Measurements from ENCODE around the gene GASK1A. TPM values are rescaled to one million over a fixed set of nuclear protein-coding genes. Genes with fewer than 3 reads are reported as not detected.

Gene GASK1A
- total RNA-seq, 1 donor from 2014 or later = 25.8 TPM

DNA sequence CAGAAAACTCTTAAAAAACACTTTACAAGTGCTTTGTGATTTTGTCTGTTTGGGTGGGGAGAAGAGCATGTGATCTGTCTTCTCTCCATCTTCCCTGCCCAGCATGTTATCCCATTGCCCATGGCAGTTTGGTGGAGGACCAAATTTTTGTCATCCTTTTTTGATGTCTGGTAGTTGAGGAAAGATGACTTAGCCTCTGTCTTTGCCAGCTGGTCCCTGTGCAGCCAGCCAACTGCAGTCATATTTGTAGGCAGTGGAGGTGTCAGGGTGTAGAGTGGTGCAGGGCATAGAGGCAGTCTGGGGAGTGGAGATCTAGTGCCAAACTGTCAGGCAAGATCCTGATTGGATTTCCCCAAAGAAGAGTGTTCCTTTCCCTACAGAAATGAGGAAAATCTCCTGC lies 40.7 kb downstream of the GASK1A start:
- Histone ChIP-seq H3K27ac (no peak overlapping the region), H3K9me3 (no peaks in the 10 kb centered on the region), H3K4me1 (no peaks in the 10 kb centered on the region), H3K4me3 (no peak overlapping the region), H3K36me3 (no peaks in the 10 kb centered on the region), H3K27me3 (no peaks in the 10 kb centered on the region)
- TF ChIP-seq, protein P1, sequence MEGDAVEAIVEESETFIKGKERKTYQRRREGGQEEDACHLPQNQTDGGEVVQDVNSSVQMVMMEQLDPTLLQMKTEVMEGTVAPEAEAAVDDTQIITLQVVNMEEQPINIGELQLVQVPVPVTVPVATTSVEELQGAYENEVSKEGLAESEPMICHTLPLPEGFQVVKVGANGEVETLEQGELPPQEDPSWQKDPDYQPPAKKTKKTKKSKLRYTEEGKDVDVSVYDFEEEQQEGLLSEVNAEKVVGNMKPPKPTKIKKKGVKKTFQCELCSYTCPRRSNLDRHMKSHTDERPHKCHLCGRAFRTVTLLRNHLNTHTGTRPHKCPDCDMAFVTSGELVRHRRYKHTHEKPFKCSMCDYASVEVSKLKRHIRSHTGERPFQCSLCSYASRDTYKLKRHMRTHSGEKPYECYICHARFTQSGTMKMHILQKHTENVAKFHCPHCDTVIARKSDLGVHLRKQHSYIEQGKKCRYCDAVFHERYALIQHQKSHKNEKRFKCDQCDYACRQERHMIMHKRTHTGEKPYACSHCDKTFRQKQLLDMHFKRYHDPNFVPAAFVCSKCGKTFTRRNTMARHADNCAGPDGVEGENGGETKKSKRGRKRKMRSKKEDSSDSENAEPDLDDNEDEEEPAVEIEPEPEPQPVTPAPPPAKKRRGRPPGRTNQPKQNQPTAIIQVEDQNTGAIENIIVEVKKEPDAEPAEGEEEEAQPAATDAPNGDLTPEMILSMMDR (IDR thresholded peaks at IDR 0.05) = no peak
- peak in 1 of 2 donors; percentile 19 for DNase-seq (ENCODE audit: low spot score in 2 of 2)
- intact Hi-C loops (cut with DNase I) = no loop called here

DNA sequence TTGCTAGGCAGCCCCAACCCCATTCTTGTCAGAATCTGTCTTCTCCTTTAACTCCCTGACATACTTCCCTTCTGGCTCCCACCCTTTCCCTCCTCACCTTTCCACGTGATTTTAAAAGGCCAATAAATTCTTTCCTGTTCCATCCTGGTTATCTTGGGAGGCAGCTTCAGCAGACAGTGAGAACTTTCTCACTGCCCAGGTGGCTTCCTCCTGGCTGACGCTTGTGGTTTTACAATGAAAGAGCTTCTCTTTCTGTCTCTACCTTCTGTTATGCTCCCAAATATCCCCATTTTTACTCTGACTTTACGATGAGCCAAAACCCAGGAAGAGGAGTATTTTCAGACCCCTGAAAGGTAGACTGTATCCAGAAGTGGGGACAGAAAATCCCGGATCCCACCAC lies 42.1 kb downstream of the GASK1A start:
- Histone ChIP-seq H3K4me1 (no peaks in the 10 kb centered on the region), H3K27me3 (no peaks in the 10 kb centered on the region), H3K27ac (no peak overlapping the region), H3K9me3 (no peaks in the 10 kb centered on the region), H3K36me3 (no peaks in the 10 kb centered on the region), H3K4me3 (no peak overlapping the region)
- intact Hi-C loops (cut with DNase I) = no loop called here
- no peak for DNase-seq (ENCODE audit: low spot score in 2 of 2)
- TF ChIP-seq, protein P1 (IDR thresholded peaks at IDR 0.05) = no peak

DNA sequence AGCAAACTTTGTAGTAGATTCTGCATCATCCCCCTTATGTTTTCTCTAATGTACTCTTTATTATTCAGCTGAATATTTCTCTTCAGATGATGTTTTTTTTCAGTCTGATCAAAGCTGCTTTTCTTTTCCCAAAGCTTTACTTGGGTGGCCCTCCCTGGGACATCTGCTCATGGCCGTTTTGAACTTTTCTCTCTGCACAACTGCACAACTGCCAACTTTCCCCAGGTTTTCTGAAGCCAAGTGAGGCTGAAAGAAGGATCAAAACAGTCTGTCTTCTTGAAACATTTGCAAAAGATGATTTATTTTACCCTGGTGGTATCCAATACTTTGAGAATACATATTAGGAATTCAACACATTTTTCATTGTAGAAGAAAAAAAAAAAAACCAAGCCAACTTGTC lies 43.0 kb downstream of the GASK1A start:
- no peaks in the 10 kb centered on the region for H3K9me3 ChIP-seq
- no peaks in the 10 kb centered on the region for H3K4me1 ChIP-seq
- H3K27ac ChIP-seq = no peak overlapping the region
- no peaks in the 10 kb centered on the region for H3K27me3 ChIP-seq
- no peaks in the 10 kb centered on the region for H3K36me3 ChIP-seq
- TF ChIP-seq, protein P1 (IDR thresholded peaks at IDR 0.05) = no peak
- H3K4me3 ChIP-seq = no peak overlapping the region
- no peak for DNase-seq (ENCODE audit: low spot score in 2 of 2)
- intact Hi-C loops (cut with DNase I) = no loop called here

DNA sequence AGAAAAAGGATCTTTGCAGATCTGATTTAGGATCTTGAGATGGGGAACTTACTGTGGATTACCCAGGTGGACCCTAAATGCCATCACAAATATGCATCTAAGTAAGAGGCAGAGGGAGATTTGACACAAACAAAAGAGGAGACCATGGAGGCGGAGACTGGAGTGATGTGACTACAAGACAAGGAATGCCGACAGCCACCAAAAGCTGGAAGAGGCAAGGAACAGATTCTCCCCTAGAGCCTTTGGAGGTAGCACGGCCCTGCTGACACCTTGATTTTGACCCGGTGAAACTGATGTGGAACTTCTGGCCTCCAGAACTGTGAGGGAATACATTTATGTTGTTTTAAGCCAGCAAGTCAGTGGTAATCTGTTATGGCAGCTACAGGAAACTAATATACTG lies 44.0 kb downstream of the GASK1A start:
- Histone ChIP-seq H3K4me1 (no peaks in the 10 kb centered on the region), H3K27me3 (no peaks in the 10 kb centered on the region), H3K27ac (no peak overlapping the region), H3K36me3 (no peaks in the 10 kb centered on the region), H3K9me3 (no peaks in the 10 kb centered on the region), H3K4me3 (no peak overlapping the region)
- no peak for DNase-seq (ENCODE audit: low spot score in 2 of 2)
- TF ChIP-seq, protein P1 (IDR thresholded peaks at IDR 0.05) = no peak
- intact Hi-C loops (cut with DNase I) = no loop called here

DNA sequence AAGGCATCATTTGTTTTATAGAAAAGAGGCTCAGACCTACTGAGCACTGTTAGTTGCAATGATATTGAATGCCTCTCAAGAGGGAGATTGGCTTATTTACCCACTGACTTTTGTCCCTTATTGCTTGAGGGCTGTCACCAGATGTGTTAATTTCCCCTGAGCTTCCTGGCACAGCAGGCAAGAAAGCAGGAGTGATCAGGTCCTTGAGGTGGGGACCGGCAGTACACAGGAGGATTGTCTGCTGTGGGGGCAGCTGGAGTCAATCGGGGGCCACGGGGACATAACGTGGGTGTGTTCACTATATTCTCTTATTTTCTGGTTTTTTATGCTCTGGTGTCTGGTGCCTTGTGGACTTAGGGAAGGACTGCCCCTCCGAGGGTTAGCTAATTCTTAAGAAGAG lies 44.6 kb downstream of the GASK1A start:
- no peaks in the 10 kb centered on the region for H3K4me1 ChIP-seq
- H3K4me3 ChIP-seq = no peak overlapping the region
- intact Hi-C loops (cut with DNase I) = no loop called here
- no peak overlapping the region for H3K27ac ChIP-seq
- TF ChIP-seq, protein P1 (IDR thresholded peaks at IDR 0.05) = no peak
- H3K27me3 ChIP-seq = no peaks in the 10 kb centered on the region
- DNase-seq (ENCODE audit: low spot score in 2 of 2) = no peak
- no peaks in the 10 kb centered on the region for H3K36me3 ChIP-seq
- no peaks in the 10 kb centered on the region for H3K9me3 ChIP-seq

Data from ascending aorta (tissue), 2 donors.